Stimulated activated CD8-positive, alpha-beta memory T cell treated with anti-CD3 and anti-CD28 coated beads, Interleukin-12 subunit alpha, Interleukin-12 subunit beta, amount 100 ng/mL, for 24 hours (primary cell): Measurements from ENCODE around the gene NR1D2.

Experiments used
- DNase-seq: peaks from one replicate; pipeline ENCODE4 v3.0.0-alpha.2; 2020; ENCODE audit errors: extremely low read depth

The NR1D2 gene

DNA sequence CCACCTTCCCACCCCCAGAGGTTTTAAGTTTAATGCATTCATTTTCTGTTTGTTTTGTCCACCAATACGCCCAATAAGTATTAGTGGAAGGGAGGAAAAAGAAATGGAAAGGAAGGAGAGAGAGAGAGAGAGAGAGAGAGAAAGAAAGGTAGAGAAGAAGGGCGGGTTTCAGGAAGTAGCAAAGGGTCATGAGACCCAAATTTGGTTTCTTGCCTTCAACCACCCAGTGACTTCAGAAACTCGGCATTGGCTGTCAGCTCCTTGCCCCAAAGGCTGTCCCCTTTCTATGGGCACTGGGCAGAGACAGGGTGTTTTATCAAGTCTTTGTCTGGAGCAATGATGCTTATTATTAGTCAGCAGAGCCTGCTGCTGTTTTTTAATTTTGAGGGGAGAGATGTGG, 13.5 kb upstream of the NR1D2 start:
- DNase-seq, result no peak

DNA sequence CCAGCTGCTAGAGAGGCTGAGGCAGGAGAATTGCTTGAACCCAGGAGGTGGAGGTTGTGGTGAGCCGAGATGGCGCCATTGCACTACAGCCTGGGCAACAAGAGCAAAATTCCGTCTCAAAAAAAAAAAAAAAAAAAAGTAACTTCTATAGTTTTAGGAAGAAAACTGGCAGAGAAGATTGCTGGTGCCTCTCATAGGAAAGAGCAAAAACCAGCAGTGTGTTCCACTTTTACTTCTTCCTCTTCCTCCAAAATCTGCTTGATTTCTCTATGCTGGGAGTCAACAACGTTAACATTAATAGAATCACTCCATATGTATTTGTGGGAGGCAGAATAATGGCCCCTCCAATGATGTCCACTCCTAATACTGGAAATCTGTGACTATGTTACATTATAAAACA, 12.5 kb upstream of the NR1D2 start:
- DNase-seq, result no peak

DNA sequence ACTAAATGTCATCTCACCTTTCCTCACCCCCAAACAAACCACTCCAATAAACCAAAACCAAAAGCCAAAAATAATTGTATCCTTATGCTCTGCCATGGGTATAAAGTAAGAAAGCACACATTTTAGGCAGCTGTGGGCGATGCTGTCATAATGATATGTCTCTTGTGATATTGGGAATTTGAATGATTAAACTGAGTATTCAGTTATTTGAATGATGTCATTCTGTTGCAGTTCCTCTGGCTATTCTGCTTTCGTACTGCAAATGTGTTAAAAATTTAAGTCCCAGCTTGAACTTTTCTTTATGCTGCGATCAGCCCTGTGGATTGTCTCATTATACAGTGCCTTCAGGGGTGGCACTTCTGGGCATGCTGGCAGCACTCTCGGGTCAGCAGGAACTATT, 10.8 kb upstream of the NR1D2 start:
- DNase-seq, result no peak

DNA sequence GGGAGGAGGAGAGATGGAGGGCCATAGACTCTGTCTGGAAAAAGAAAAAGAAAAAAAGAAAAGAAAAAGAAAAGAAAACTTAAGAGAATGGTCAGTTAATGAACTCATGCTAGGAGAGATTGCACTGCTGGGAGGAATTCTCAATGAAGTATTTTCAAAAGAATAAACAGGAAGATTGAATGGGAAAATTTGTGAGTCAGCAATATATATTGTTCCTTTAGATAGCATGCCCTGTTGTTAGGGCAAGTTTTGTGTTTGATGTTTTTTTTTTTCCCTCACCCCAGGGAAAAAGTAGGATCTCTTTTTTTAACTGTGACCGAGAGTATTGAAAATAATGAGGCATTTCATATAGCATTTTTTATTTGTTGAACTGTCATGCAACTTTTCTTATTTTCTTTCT, 7.8 kb upstream of the NR1D2 start:
- no peak for DNase-seq

DNA sequence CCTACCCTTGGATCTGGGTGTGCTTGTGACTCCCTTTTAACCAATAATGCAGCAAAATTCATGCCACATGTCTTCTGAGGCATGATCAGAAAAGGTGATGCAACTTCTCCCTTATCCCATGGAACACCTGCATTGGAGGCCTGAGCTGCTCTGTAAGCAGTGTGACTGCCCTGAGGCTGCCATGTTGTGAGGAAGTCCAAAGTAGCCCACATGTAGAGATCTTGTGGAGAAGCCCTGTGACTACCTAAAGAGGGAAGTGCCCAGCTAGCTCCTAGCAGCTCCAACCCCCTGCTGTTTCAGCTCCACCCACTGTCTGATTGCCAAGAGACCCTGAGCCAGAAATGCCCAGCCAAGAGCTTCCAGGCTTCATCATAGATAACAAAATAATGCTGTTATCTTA, 6.4 kb upstream of the NR1D2 start:
- no peak for DNase-seq

DNA sequence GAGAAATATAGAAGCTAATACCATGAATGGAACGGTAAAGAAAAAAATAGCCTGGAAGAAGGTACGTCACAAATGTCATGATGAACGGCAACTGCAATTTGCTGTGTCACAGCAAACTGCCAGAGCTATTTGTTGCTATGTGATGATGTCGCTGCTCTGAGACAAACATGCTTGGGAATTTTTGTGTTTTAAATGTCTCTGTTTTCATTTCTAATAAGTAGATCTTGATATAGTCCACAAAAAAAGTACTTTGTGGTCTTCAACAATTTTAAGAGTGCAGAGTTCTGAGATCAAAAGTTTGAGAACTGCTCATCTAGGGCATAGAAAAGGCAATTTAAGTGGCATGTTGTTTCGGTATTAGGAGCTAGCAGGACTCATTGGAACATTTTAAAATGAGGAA, 4.3 kb upstream of the NR1D2 start:
- DNase-seq, result no peak

DNA sequence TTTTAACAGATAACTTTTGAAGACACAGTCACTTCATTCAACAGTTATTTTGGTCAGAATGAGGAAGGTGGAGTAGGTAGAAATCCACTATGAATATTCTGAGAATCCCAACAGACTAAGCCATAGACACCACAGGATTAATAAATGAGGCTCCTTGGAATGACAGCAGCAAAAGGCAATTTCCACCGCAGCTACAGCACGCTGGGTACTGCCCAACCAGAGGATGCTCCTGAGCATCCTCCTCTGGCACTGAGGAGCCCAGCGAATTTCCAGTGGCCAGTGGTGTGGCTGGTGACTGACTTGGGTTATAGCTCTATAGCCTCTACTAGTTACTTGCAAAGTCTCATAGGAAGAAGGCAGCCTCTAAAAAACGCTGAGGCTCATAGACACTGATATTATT, 3.6 kb upstream of the NR1D2 start:
- DNase-seq, result no peak

DNA sequence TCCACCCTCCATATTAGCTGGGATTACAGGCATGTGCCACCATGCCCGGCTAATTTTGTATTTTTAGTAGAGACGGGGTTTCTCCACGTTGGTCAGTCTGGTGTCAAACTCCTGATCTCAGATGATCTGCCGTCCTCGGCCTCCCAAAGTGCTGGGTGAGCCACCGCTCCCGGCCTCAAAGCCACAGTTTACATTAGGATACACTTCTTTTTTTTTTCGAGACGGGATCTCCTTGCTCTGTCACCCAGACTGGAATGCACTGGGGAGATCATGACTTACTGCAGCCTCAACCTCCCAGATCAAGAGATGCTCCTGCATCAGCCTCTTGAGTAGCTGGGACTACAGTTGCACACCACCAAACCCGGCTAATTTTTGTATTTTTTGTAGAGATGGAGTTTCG, 2.5 kb upstream of the NR1D2 start:
- DNase-seq, result no peak

DNA sequence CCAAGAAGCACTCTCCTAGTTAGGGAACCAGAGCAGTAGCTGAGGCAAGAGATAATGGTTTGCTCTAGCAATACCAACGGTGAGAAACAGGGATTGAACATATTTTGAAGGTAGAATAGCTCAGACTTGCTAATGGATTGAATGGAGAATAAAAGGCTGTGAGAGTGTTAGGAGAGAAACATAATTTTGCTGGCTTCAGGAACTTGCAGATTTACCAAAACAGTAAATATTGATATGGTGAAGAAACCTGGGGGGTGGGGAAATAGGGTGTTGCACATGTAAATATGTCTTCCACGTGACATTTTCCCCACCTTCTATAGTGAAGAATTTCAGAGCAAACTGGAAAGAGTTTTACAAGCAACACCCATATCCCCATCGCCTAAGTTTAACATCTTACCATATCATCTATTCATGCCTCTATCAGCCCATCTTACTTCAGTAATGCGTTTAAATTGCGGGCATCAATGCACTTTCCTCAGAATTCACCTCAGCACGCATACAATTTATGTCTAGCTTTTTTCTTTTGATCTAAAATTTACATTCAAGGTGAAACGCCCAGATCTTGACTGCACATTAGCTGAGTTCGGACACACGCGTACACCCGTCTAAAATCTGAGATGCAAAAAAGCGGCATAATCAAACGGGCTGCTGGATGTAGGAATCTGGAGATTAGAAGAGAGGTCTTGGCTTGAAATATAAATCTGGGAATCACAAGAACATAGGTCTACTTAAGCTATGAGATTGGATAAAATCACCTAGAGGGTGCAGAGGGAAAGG, 891 bp upstream of the NR1D2 start:
- no peak for DNase-seq

DNA sequence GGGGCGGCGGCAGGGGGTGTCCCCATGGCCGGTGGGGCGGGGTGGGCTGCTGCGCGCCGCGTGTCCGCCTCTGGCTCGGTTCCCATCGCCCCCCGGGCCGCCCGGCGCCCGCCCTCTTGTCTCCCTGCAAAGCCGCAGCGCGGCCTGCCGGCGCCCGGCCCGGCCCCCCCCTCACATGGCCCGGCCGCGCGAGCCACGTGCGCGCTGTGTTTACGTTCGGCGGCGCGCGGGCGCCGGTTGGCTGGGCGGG, 502 bp downstream of the NR1D2 start:
- no peak for DNase-seq

DNA sequence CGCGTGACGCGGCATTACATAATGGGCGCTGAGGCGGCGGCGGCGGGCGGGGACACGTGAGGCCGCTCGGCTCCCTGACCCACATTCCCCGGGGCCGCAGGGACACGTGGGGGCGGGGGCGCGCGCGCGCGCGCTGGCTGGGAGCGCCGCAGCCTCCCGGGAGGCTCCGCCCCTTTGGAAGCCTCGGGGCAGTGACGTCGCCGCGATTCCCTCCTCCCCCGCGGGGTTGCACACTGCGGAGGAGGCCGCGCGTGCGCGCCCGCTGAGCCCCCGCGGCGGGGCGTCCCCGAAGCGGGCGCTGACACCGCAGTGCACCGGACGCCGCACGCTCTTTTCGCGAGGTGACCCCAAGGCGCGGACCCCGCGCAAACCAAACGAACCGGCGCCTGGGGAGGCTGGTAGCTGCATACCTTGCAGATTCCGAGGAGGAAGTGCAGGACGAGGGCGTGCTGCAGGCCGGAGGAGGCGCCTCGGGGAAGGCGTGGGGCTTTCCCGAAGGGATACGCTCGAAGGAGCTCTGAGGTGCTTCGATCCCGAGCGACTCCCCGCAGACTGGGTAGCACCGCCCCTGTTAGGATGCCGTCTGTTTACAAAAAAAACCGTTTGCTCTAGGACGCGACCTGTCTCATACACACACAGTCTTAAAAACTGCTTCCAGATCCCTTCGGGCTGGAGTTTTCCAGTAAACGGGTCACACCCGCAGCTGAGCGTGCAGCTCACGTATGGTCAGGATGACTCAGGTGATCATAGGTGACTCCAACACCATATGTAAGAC, 1.0 kb downstream of the NR1D2 start:
- DNase-seq, result peak; percentile 97

DNA sequence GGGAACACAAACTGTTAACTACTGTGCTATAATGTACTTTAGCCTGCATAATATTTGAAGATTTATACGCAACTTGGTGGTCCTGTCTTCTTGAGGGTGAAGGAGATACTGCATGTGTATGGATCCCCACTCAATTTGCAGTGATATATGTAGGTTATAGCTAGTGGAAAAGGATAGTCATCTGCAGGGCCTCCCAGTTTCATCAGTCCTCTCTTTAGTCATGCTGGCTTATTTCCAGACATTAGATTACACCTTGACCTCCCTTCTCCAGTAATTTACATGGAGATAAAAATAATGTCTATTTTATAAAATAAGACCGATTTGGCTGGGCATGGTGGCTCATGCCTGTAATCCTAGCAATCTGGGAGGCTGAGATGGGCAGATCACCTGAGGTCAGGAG, 3.7 kb downstream of the NR1D2 start:
- no peak for DNase-seq

DNA sequence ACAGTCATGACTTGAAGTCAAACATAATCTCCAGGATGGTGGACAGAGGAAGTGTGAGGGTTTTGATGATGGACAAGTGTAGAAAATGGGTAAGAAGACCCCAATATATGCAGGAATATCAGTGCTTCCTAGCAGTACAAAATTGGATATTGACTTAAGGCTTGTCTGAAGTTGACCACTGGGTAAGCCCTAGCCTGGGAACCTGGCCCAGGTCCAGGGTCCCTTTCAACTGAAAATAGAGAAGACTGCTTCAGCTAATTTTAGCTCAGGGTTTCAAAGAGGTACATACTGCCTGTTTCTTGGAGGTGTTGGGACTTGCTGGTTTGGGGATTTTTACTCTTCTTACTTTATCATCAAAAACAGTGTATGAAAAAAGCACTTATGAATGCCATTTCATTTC, 4.7 kb downstream of the NR1D2 start:
- no peak for DNase-seq

DNA sequence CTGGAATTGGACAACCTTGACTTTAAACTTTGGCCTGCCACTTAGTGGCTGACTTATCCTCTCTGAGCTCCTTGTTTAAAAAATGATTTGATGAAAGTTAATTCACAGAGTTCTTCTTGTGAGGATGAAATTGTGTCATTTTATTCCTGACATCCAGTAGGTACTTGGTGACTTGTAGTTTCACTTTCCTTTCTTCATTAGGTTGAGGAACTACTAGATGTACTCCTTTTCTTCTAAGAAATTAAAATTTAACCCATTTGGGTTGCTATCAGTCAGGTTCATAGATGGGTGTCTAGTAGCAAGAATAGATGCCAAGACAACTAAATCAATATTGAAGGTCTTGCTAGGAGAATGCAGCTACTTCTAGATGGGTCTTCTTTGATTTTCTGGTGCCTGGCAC, 5.2 kb downstream of the NR1D2 start:
- no peak for DNase-seq

DNA sequence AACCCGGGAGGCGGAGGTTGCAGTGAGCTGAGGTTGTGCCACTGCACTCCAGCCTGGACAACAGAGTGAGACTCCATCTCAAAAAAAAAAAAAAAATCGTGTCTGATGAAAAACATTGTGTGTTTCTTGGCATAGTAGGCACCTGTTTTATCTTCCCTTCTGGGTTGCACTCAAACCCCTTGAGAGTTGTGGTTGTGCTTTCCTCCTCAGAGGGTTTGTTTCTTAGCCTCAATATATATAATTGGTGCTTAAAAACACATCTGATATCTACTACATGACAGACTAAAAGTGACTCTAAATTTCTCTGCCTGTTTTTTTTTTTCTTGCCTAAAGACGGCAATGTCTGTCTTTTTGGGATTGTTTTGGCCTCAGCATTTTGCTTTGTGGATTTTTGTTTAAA, 7.6 kb downstream of the NR1D2 start:
- no peak for DNase-seq

DNA sequence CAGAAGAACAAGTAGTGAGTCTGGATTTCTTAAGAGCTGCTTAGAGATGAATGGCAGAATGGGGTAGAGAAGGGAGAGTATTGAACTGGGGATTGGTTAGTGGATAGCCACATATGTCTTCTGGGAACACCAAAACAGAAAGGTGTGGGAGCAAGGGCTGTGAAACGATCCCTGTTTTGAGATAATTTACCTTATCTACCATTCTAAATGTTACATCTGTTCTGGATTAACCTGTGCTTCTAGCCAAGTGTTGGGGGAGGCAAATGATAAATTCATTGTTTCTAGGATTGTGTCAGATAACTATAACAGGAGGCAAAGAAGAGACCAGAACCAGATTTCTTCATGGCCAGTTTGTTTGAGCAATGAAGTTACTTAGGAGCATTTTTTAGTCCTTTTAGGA, 8.4 kb downstream of the NR1D2 start:
- DNase-seq, result no peak

DNA sequence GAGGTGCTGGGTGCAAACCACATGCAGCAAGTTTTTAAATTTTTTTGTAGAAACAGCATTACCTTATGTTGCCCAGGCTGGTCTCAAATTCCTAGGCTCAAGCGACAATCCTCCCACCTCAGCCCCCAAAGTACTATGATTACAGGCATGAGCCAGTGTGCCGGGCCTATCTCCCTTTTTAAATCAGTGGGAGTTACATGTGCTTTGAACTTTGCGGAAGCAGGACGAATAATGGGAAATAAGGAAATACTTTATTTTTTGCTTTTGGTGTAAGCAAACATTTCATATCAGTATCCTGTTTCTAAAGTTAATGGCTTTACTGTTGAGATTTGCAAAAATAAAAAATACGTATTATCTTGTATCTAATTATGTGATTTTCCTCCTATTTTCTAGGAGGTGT, 9.1 kb downstream of the NR1D2 start:
- DNase-seq, result no peak

DNA sequence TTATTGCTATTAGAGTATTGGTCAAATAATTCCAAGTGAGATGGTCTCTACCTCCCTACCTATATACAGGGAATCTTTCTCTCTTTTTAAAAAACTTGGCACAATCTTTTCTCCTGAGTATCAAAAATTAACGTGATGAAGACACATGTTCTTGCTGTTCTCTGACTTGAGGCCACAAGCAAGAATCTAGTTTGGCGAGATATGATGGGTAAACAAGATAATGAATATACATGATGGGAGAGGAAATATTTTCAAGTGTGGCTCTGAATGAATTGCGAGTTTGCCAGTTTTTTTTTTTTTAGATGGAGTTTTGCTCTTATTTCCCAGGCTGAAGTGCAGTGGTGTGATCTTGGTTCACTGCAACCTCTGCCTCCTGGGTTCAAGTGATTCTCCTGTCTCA, 11.6 kb downstream of the NR1D2 start:
- no peak for DNase-seq

DNA sequence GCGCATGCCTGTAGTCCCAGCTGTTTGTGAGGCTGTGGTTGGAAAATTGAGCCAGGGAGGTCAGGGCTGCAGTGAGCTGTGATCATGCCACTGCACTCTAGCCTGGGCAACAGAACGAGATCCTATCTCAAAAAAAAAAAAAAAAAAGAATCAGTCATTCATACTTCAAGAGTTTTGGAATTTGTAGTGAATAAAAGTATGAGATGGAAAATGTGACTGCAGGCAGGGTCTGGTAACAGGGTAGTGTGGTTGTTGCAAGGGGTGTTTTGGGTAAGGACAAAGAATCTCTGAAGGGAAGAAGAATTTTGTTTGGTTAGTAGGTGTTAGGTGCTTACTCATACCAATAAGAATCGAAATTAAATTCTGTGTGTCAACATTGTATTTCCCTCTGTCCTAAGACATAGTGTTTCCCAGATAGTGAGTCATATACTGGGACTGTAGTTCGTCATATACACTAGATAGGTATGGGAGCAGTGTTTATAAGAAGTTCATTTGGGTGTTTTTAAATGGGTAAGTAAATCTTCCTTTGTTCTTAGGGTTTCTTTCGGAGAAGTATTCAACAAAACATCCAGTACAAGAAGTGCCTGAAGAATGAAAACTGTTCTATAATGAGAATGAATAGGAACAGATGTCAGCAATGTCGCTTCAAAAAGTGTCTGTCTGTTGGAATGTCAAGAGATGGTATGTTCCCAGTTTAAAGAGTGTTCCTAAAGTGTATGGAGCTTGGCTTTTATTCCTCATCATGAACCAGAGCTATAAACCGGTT, 14.2 kb downstream of the NR1D2 start:
- no peak for DNase-seq

DNA sequence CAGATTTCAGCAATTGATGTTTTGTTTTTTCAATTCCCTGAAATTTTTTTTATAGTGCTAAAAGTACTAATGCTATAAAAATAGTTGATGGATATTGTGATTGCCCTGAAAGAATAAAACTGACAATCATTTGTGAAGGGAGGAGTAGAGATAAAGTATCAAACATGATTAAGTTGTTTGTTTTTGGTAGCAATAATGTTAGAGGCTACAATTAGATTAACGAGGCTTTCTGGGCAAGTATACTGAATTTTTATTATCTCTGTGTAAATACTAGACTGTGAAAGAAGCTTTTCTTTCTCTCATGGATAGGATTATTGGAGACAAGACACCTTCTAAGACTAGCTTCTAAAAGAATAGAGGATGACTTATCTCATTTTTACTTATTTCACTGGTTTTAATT, 15.6 kb downstream of the NR1D2 start:
- DNase-seq, result no peak

DNA sequence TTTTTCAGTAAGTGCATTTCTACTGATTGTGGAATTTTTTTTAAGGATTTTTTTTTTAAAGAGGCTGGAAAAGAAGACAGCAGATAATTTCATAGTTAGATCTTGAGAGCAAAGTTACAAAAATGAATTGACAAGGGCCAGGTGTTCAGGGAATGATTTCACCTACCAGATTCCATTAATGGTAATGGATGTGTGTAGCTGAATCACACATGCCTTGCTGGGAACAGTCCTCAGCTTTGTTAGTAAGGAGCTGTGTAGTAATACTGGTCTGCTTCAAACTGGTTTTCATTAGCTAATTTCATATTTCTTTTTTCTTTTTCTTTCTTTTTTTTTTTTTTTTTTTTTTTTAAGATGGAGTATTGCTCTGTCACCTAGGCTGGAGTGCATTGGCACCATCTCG, 16.0 kb downstream of the NR1D2 start:
- no peak for DNase-seq

DNA sequence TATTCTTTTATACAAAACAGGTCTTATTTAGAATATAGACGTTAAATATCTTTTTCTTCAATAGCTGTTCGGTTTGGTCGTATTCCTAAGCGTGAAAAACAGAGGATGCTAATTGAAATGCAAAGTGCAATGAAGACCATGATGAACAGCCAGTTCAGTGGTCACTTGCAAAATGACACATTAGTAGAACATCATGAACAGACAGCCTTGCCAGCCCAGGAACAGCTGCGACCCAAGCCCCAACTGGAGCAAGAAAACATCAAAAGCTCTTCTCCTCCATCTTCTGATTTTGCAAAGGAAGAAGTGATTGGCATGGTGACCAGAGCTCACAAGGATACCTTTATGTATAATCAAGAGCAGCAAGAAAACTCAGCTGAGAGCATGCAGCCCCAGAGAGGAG, 16.8 kb downstream of the NR1D2 start:
- no peak for DNase-seq

DNA sequence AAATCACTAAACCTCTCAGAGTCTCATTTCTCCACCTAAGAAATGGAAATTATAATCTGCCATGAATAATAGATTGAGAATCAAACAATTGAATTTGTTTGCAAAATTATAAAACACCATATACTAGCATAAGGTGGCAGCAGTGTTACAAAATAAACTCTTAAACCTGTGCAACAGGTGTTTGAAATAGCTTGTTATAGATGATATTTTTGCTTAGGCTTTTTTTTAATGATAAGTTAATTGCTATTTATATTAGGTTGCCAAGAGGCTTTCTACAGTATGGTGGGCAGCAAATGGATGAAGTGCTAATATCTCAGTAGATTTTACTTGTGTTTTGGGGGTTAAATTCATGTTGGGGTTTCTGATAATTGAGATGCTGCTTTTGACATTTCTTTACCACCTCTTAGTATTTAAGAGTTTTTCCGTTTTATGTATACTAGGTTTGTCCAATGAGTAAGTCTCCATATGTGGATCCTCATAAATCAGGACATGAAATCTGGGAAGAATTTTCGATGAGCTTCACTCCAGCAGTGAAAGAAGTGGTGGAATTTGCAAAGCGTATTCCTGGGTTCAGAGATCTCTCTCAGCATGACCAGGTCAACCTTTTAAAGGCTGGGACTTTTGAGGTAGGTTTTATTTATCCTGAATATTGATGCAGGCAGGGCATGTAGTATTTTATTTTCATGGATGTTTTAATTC, 19.6 kb downstream of the NR1D2 start:
- no peak for DNase-seq
